ENCODE measurements around the gene GABBR1. TPM values are rescaled to one million over a fixed set of nuclear protein-coding genes. Genes with fewer than 3 reads are reported as not detected.

The GABBR1 gene
- 100 to 1,000 TPM in 1 of 2 donors, 10 to 100 TPM in 1; 91.6 to 126 TPM for total RNA-seq
- 100 to 1,000 TPM in 1 of 2 donors, 10 to 100 TPM in 1; 13.6 to 103 TPM for polyA plus RNA-seq
- long read RNA-seq, donor 1, full-length matches to known transcripts, result 6 of 52 reads
- long read RNA-seq, donor 1, partial matches to known transcripts, result 8 of 52 reads
- long read RNA-seq, donor 1, other reads (novel, unspliced or antisense), result 38 of 52 reads
- long read RNA-seq, donor 2, full-length matches to known transcripts, result 6 of 31 reads
- long read RNA-seq, donor 2, partial matches to known transcripts, result 19 of 31 reads
- long read RNA-seq, donor 2, other reads (novel, unspliced or antisense), result 6 of 31 reads

DNA sequence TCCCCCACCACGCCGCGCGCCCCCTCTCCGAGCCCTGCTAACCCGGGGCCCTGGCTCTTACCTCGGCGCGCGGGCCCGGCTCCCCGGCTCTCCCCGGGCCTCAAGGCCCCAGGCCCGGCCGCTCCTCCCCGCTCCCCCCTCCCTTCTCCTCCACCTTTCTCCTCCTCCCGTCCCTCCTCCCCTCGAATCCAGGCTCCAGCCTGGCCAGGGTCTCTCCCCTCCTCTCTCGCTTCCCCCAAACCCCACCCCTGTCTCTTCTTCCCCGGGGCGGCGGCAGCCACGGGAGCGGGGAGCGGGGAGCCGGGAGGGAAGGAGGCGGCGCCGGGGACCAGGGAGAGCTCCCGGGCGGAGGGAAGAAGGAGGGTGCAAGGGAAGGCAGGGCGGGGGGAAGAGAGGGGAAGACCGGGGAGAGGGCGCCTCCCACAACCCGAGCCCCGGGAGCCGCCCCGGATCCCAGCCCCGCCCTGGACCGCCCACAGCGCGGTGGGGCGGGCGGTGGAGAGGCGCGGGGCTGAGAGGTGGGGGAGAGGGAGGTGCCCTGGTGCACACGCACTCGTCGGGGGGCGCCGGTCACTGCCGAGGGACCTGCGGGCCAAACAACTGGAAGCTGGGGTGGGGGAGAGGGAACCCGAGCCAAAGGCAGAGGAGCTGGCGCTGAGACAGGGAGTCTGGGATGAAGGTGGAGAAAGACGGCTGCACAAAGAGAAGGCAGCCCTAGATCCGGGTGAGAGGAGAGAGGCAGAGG is at the start of gene GABBR1:
TSS of gene GABBR1 (minus strand) at position 395 of the 745 bp plus-strand sequence. CDS start 798 bp downstream, outside the sequence.
- no peak within 1 kb of the TSS for H3K27ac ChIP-seq (ENCODE audit: low read depth in 1 of 2, low read length in 2 of 2)
- peak; percentile 92 to 95 for DNase-seq
- H3K4me3 ChIP-seq (ENCODE audit: low read length in 2 of 2), result peak within 1 kb of the TSS; percentile 83 to 96
- no peaks in the 10 kb centered on the region for H3K9me3 ChIP-seq (ENCODE audit: control insufficient read depth, low read length)
- H3K4me1 ChIP-seq (ENCODE audit: control insufficient read depth in 1 of 2, insufficient read depth in 2 of 2, low read length in 2 of 2), result no peaks in the 10 kb centered on the region
- no peaks in the 10 kb centered on the region for H3K36me3 ChIP-seq (ENCODE audit: control insufficient read depth in 1 of 2, insufficient read depth in 2 of 2, low read length in 1 of 2)
- ATAC-seq (ENCODE audit: low FRiP score), result peak; percentile 96
- WGBS, 2 donors, result 0 to 1% methylated on average over 35 to 57 of the region's 57 CpGs
- intact Hi-C loops (cut with DNase I), result no loop called here
- H3K27me3 ChIP-seq (ENCODE audit: control insufficient read depth in 1 of 2, insufficient read depth in 2 of 2, low read length in 1 of 2), result no peaks in the 10 kb centered on the region

DNA sequence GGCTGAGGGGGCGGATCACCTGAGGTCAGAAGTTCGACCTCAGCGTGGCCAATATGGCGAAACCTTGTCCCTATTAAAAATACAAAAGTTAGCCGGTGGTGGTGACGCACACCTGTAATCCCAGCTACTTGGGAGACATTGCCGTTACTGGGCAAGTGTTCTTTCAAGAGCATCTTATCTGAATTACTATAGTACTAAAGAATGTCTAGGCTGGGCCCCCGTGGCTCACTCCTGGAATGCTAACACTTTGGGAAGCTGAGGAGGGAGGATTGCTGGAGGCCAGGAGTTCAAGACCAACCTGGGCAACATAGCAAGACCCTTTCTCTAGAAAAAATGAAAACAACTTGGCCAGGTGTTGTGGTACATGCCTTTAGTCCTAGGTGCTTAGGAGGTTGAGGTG is 48.8 kb upstream of the GABBR1 start:
- Histone ChIP-seq H3K27ac (ENCODE audit: low read depth in 1 of 2, low read length in 2 of 2) (no peak overlapping the region), H3K4me3 (ENCODE audit: low read length in 2 of 2) (no peak overlapping the region), H3K27me3 (ENCODE audit: control insufficient read depth in 1 of 2, insufficient read depth in 2 of 2, low read length in 1 of 2) (no peaks in the 10 kb centered on the region), H3K9me3 (ENCODE audit: control insufficient read depth, low read length) (no peaks in the 10 kb centered on the region), H3K36me3 (ENCODE audit: control insufficient read depth in 1 of 2, insufficient read depth in 2 of 2, low read length in 1 of 2) (no peaks in the 10 kb centered on the region), H3K4me1 (ENCODE audit: control insufficient read depth in 1 of 2, insufficient read depth in 2 of 2, low read length in 2 of 2) (no peaks in the 10 kb centered on the region)
- intact Hi-C loops (cut with DNase I), result no loop called here
- ATAC-seq (ENCODE audit: low FRiP score) (no peak), DNase-seq (no peak)
- WGBS, 2 donors, result 86 to 90% methylated on average over 8 of the region's 8 CpGs

DNA sequence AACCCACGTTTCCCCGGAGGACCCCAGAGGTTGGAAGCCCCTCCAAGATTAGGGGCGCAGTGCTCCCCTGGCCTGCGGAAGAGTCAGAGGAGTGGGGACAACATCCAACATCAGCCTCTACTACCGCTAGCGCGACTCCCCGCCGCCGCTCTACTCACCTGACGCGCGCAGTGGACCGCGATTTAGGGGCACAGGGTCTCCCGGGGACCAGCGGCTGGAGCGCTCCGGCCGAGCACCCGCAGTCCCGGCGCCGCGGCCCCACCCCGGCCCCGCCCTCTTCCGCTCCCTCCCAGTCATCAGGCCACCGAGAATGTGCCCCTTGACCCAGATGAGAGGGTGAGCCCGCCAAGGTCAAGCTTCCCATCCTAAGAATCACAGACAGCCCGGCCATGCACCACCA is 47.9 kb upstream of the GABBR1 start, which contains the start of gene ZFP57:
TSS of gene ZFP57 (minus strand) at position 249 of the 400 bp plus-strand sequence. CDS start 4,149 bp downstream, outside the sequence.
- intact Hi-C loops (cut with DNase I), result no loop called here
- H3K27me3 ChIP-seq (ENCODE audit: control insufficient read depth in 1 of 2, insufficient read depth in 2 of 2, low read length in 1 of 2), result no peaks in the 10 kb centered on the region
- DNase-seq, result no peak
- H3K36me3 ChIP-seq (ENCODE audit: control insufficient read depth in 1 of 2, insufficient read depth in 2 of 2, low read length in 1 of 2), result no peaks in the 10 kb centered on the region
- H3K4me3 ChIP-seq (ENCODE audit: low read length in 2 of 2), result no peak within 1 kb of the TSS
- no peak within 1 kb of the TSS for H3K27ac ChIP-seq (ENCODE audit: low read depth in 1 of 2, low read length in 2 of 2)
- H3K4me1 ChIP-seq (ENCODE audit: control insufficient read depth in 1 of 2, insufficient read depth in 2 of 2, low read length in 2 of 2), result no peaks in the 10 kb centered on the region
- H3K9me3 ChIP-seq (ENCODE audit: control insufficient read depth, low read length), result no peaks in the 10 kb centered on the region
- 21 to 76% methylated on average over 31 of the region's 31 CpGs for WGBS, 2 donors
- ATAC-seq (ENCODE audit: low FRiP score), result no peak

DNA sequence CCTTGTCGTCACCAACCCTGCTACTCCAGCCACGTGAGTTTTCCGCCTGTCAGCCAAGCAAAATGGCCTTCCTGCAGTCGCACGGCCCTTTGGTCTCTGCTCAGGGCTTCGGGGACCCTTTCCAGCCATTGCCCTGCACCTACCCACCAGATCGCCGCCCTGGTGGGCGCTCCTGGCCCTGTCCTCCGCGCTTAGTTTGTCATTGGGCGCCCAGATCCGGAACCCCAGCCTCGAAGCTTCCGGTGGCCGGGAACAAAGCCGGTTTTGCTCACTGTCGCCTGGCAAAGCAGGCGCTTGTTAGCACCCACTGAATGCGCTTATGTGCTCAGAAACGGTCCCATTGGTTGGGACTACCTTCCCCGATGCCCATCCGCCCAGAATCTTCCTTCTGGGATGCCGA is 47.4 kb upstream of the GABBR1 start:
- DNase-seq, result no peak
- no peak for ATAC-seq (ENCODE audit: low FRiP score)
- Histone ChIP-seq H3K27me3 (ENCODE audit: control insufficient read depth in 1 of 2, insufficient read depth in 2 of 2, low read length in 1 of 2) (no peaks in the 10 kb centered on the region), H3K27ac (ENCODE audit: low read depth in 1 of 2, low read length in 2 of 2) (no peak overlapping the region), H3K36me3 (ENCODE audit: control insufficient read depth in 1 of 2, insufficient read depth in 2 of 2, low read length in 1 of 2) (no peaks in the 10 kb centered on the region), H3K9me3 (ENCODE audit: control insufficient read depth, low read length) (no peaks in the 10 kb centered on the region), H3K4me1 (ENCODE audit: control insufficient read depth in 1 of 2, insufficient read depth in 2 of 2, low read length in 2 of 2) (no peaks in the 10 kb centered on the region), H3K4me3 (ENCODE audit: low read length in 2 of 2) (no peak overlapping the region)
- 50 to 90% methylated on average over 24 of the region's 24 CpGs for WGBS, 2 donors
- intact Hi-C loops (cut with DNase I), result no loop called here

DNA sequence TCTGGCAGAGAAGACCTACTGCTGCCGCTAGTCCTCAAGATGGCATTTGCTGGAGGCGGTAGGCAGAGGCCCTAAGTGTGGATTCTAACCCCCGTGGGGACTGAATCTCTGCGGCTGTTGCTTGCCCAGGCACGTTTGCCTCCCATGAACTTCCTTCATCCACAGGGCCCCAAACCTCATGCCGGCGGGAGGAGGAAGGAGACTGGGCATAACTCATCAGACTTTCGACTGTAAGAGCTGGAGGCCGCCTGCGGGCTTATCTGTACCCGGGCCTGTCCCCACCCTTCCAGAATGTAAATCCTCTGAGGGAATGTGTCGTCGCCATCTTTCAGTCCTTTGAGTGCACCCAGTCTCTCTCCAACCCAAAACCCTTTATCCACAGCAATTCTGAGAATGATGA is 47.0 kb upstream of the GABBR1 start:
- 54 to 75% methylated on average over 13 of the region's 13 CpGs for WGBS, 2 donors
- ATAC-seq (ENCODE audit: low FRiP score) (no peak), DNase-seq (no peak)
- H3K4me1 ChIP-seq (ENCODE audit: control insufficient read depth in 1 of 2, insufficient read depth in 2 of 2, low read length in 2 of 2), result no peaks in the 10 kb centered on the region
- intact Hi-C loops (cut with DNase I), result no loop called here
- no peak overlapping the region for H3K27ac ChIP-seq (ENCODE audit: low read depth in 1 of 2, low read length in 2 of 2)
- no peaks in the 10 kb centered on the region for H3K36me3 ChIP-seq (ENCODE audit: control insufficient read depth in 1 of 2, insufficient read depth in 2 of 2, low read length in 1 of 2)
- no peak overlapping the region for H3K4me3 ChIP-seq (ENCODE audit: low read length in 2 of 2)
- no peaks in the 10 kb centered on the region for H3K9me3 ChIP-seq (ENCODE audit: control insufficient read depth, low read length)
- no peaks in the 10 kb centered on the region for H3K27me3 ChIP-seq (ENCODE audit: control insufficient read depth in 1 of 2, insufficient read depth in 2 of 2, low read length in 1 of 2)

DNA sequence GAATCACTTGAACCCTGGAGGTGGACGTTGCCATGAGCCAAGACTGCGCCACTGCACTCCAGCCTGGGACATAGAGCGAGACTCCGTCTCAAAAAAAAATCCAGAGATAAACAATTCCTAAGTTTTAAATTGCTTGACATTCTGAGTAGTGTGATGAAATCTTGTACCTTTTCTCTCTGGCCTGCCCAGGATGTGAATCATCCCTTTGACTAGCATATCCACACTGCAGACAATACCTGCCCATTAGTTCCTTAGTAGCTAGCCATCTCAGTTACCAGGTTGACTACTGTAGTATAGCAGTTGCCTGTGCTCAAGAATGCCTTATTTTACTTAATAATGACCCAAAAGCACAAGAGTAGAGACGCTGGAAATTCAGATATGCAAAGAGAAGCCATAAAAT is 45.1 kb upstream of the GABBR1 start:
- intact Hi-C loops (cut with DNase I), result no loop called here
- Histone ChIP-seq H3K27me3 (ENCODE audit: control insufficient read depth in 1 of 2, insufficient read depth in 2 of 2, low read length in 1 of 2) (no peaks in the 10 kb centered on the region), H3K4me3 (ENCODE audit: low read length in 2 of 2) (no peak overlapping the region), H3K27ac (ENCODE audit: low read depth in 1 of 2, low read length in 2 of 2) (no peak overlapping the region), H3K36me3 (ENCODE audit: control insufficient read depth in 1 of 2, insufficient read depth in 2 of 2, low read length in 1 of 2) (no peaks in the 10 kb centered on the region), H3K9me3 (ENCODE audit: control insufficient read depth, low read length) (no peaks in the 10 kb centered on the region), H3K4me1 (ENCODE audit: control insufficient read depth in 1 of 2, insufficient read depth in 2 of 2, low read length in 2 of 2) (no peaks in the 10 kb centered on the region)
- DNase-seq (no peak), ATAC-seq (ENCODE audit: low FRiP score) (no peak)
- 79 to 88% methylated on average over 5 of the region's 5 CpGs for WGBS, 2 donors

DNA sequence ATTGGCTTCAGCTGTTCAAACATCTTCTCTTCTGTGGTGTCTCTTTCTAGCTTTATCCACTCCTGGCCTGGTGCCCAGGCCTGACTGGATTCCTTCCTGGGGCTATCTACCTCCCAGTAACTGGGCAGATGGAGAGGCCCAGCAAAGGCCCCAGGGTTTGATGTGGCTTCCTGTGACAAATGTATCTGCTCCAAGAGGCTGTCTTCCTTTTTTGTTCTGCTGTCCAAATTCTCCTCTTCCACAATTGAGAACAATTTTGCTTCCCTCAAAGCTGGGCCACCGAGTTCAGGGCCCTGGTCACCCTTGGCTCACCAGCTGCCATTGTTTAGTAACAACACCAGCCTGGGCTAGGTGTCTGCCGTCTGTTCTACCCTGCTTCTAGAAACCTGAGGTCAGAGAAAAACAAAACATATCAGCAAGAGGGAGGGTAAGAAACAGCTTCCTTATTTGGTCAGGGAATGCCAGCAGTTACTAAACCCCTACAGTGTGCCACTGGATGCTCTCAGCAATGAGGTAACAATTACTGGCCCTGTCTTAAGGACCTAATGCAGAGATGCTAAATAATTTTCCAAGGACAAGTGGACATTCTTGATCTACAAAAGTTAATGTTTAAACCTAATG is 44.1 kb upstream of the GABBR1 start:
- no peak overlapping the region for H3K4me3 ChIP-seq (ENCODE audit: low read length in 2 of 2)
- no peak overlapping the region for H3K27ac ChIP-seq (ENCODE audit: low read depth in 1 of 2, low read length in 2 of 2)
- 18 to 46% methylated on average over 2 of the region's 2 CpGs for WGBS, 2 donors
- H3K36me3 ChIP-seq (ENCODE audit: control insufficient read depth in 1 of 2, insufficient read depth in 2 of 2, low read length in 1 of 2), result no peaks in the 10 kb centered on the region
- ATAC-seq (ENCODE audit: low FRiP score), result no peak
- H3K4me1 ChIP-seq (ENCODE audit: control insufficient read depth in 1 of 2, insufficient read depth in 2 of 2, low read length in 2 of 2), result no peaks in the 10 kb centered on the region
- H3K9me3 ChIP-seq (ENCODE audit: control insufficient read depth, low read length), result no peaks in the 10 kb centered on the region
- intact Hi-C loops (cut with DNase I), result no loop called here
- no peaks in the 10 kb centered on the region for H3K27me3 ChIP-seq (ENCODE audit: control insufficient read depth in 1 of 2, insufficient read depth in 2 of 2, low read length in 1 of 2)
- DNase-seq, result no peak

DNA sequence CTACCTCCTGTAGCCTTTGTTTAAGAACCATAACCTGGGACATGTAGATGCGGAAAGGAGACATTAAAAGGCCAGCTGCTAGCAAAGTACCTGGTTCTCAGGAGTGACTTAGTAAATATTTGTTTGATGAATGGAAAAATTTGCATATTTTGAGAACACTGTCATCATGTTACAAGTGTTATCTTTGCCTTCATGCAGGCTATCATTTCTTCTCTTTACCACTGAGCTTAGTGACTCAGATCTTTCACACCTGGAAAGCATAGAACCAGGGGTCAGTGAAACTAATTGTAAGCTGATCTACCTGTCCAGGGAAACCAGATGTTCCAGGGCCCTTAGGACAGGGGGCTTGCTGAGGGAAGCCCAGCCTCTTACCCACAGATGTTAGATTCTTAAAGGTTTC is 42.6 kb upstream of the GABBR1 start:
- Histone ChIP-seq H3K4me3 (ENCODE audit: low read length in 2 of 2) (no peak overlapping the region), H3K27ac (ENCODE audit: low read depth in 1 of 2, low read length in 2 of 2) (no peak overlapping the region), H3K27me3 (ENCODE audit: control insufficient read depth in 1 of 2, insufficient read depth in 2 of 2, low read length in 1 of 2) (no peaks in the 10 kb centered on the region), H3K4me1 (ENCODE audit: control insufficient read depth in 1 of 2, insufficient read depth in 2 of 2, low read length in 2 of 2) (no peaks in the 10 kb centered on the region), H3K36me3 (ENCODE audit: control insufficient read depth in 1 of 2, insufficient read depth in 2 of 2, low read length in 1 of 2) (no peaks in the 10 kb centered on the region), H3K9me3 (ENCODE audit: control insufficient read depth, low read length) (no peaks in the 10 kb centered on the region)
- DNase-seq (no peak), ATAC-seq (ENCODE audit: low FRiP score) (no peak)
- WGBS, 2 donors, result 43 to 97% methylated on average over 1 of the region's 1 CpG
- intact Hi-C loops (cut with DNase I), result no loop called here

Measured in aorta (tissue), 5 donors.